Activated CD4-positive, alpha-beta T cell treated with anti-CD3 and anti-CD28 coated beads for 24 hours (primary cell): ENCODE data around the gene CDC14A.
"Not testable (repeated sequence)": the region's sequence is repeated elsewhere in the genome, so short reads cannot be mapped to it uniquely, and the experiment has no call there.

Experiments
- DNase-seq, 2 donors: peaks; one replicate each; pipeline ENCODE4 v3.0.0-alpha.2; 2020; ENCODE audit warnings: low read depth in 2 of 2

Gene CDC14A

GRCh38 chr1:100352267-100353070 lies at the start of gene CDC14A:
CDC14A (plus strand) TSS chr1:100352506; CDS start chr1:100352955, 449 bp downstream.
- peak; percentile 69 to 75 for DNase-seq

GRCh38 chr1:100302739-100303138 lies 49.6 kb upstream of the CDC14A start:
- DNase-seq: no peak

- no peak for DNase-seq
Measured at GRCh38 chr1:100304227-100304626, 48.1 kb upstream of the CDC14A start.

- DNase-seq: no peak
Measured at GRCh38 chr1:100304921-100305320, 47.4 kb upstream of the CDC14A start.

- no peak for DNase-seq
Measured at GRCh38 chr1:100305954-100306353, 46.4 kb upstream of the CDC14A start.

- no peak for DNase-seq
Measured at GRCh38 chr1:100306735-100307313, 45.5 kb upstream of the CDC14A start.

- no peak for DNase-seq
Measured at GRCh38 chr1:100308777-100309176, 43.5 kb upstream of the CDC14A start.

- DNase-seq: no peak
Measured at GRCh38 chr1:100309863-100310262, 42.4 kb upstream of the CDC14A start.

- DNase-seq: no peak
Measured at GRCh38 chr1:100313382-100313781, 38.9 kb upstream of the CDC14A start.

- no peak for DNase-seq
Measured at GRCh38 chr1:100316622-100317021, 35.7 kb upstream of the CDC14A start.

GRCh38 chr1:100320311-100321099 lies 31.8 kb upstream of the CDC14A start:
- no peak for DNase-seq

GRCh38 chr1:100321100-100321493 lies 31.2 kb upstream of the CDC14A start:
- DNase-seq: no peak

- no peak for DNase-seq
Measured at GRCh38 chr1:100321506-100321905, 30.8 kb upstream of the CDC14A start.

GRCh38 chr1:100322436-100323211 lies 29.7 kb upstream of the CDC14A start:
- DNase-seq: no peak

- DNase-seq: no peak
Measured at GRCh38 chr1:100323419-100324106, 28.7 kb upstream of the CDC14A start.

GRCh38 chr1:100325415-100326324 lies 26.6 kb upstream of the CDC14A start:
- no peak for DNase-seq

GRCh38 chr1:100326325-100326670 lies 26.0 kb upstream of the CDC14A start:
- not testable (repeated sequence) for DNase-seq

- DNase-seq: no peak
Measured at GRCh38 chr1:100328133-100328532, 24.2 kb upstream of the CDC14A start.

GRCh38 chr1:100331146-100331545 lies 21.2 kb upstream of the CDC14A start:
- DNase-seq: not testable (repeated sequence)

GRCh38 chr1:100332331-100332730 lies 20.0 kb upstream of the CDC14A start:
- no peak for DNase-seq
